Transverse colon (tissue), 4 donors: ENCODE results near the gene TCHP. TPM values are rescaled to one million over a fixed set of nuclear protein-coding genes. Genes with fewer than 3 reads are reported as not detected.
A peak's percentile ranks its signal among the peaks of the same experiment; 100 is the strongest.

Experiments
- DNase-seq: peaks from one replicate; pipeline ENCODE4 v3.0.0-alpha.2; 2019
- H3K27ac ChIP-seq, 4 donors: fragments of 200-600 bp; sonication (generic); 2 replicates each; pipeline ENCODE4 v1.5.1; 2016 to 2018; ENCODE audit warnings: inconsistent platforms in 4 of 4
- H3K27me3 ChIP-seq: fragments of 200-600 bp; sonication (generic); 2 replicates; pipeline ENCODE4 v1.5.1; 2017; ENCODE audit warnings: inconsistent platforms
- H3K36me3 ChIP-seq, 4 donors: fragments of 200-600 bp; sonication (generic); 2 replicates each; pipeline ENCODE4 v1.5.1; 2017 to 2019; ENCODE audit warnings: inconsistent platforms in 4 of 4
- H3K4me1 ChIP-seq, 4 donors: fragments of 200-600 bp; sonication (generic); 2 replicates each; pipeline ENCODE4 v1.5.1; 2017 to 2020; ENCODE audit warnings: inconsistent platforms in 4 of 4
- H3K4me3 ChIP-seq, 4 donors: fragments of 200-600 bp; sonication (generic); 1 replicate in 1 of 4; 2 replicates in 3 of 4; pipeline versions ENCODE4 v1.5.1 to v1.6.1; 2017 to 2019; ENCODE audit warnings: inconsistent platforms in 4 of 4
- H3K9me3 ChIP-seq, 2 donors: fragments of 200-600 bp; sonication (generic); 2 replicates each; pipeline ENCODE4 v1.5.1; 2017 to 2019; ENCODE audit warnings: inconsistent platforms in 2 of 2
- EP300 ChIP-seq: sonication (generic); formaldehyde crosslinking; IDR thresholded peaks from one replicate; pipeline ENCODE4 v1.6.1; 2017; ENCODE audit warnings: antibody characterized with exemption, low read depth
- POLR2A ChIP-seq: fragments of 450-650 bp; IDR thresholded peaks from one replicate; pipeline ENCODE4 v1.6.1; 2016; ENCODE audit warnings: antibody characterized with exemption, mild to moderate bottlenecking, moderate library complexity
- POLR2AphosphoS5 ChIP-seq, 3 donors: sonication (generic); formaldehyde crosslinking; IDR thresholded peaks; one replicate each; pipeline ENCODE4 v1.6.1; 2016; ENCODE audit warnings: antibody characterized with exemption in 3 of 3
- WGBS, 2 donors: methylation state at CpG; one replicate each; pipeline ENCODE4 v1.1.5; 2018; ENCODE audit warnings: low coverage in 1 of 2; 5-methylcytosine and 5-hydroxymethylcytosine counted together
- in situ Hi-C, 4 donors: fragments of 200-750 bp; cut with MboI; loops; one replicate each; pipeline versions ENCODE4 v1.15.0 to v1.15.1; 2017; ENCODE audit warnings: low sequenced_read_pairs in 3 of 4, low pct_ligation_motif_present in 1 of 4, low pct_unique_long_range_greater_than_20kb in 1 of 4
- intact Hi-C: fragments of 100-400 bp; cut with DNase I; formaldehyde crosslinking; loops from one replicate; pipeline ENCODE4 v1.15.1; 2023; ENCODE audit warnings: low total_unique reads
- total RNA-seq, 4 donors: library from RNA; depleted of rRNA; stranded (reverse); fragments of >200 nt; gene quantifications; one replicate each; pipeline ENCODE4 v1.1.0, GENCODE V29; 2016
- TF ChIP-seq, protein P1 (sequence below), 5 experiments: fragments of 200-600 bp in 3 of 5; fragments of 450-650 bp in 2 of 5; sonication (generic) in 3 of 5; IDR thresholded peaks; 1 replicate in 2 of 5; 2 replicates in 3 of 5; pipeline ENCODE4 v1.5.1; 2016 to 2017; ENCODE audit warnings: antibody characterized with exemption in 5 of 5, inconsistent platforms in 3 of 5, mild to moderate bottlenecking in 2 of 5, moderate library complexity in 1 of 5

The TCHP gene
- total RNA-seq, 4 donors from 2014 or later: 27.5 to 54.7 (median 30.7) TPM

DNA sequence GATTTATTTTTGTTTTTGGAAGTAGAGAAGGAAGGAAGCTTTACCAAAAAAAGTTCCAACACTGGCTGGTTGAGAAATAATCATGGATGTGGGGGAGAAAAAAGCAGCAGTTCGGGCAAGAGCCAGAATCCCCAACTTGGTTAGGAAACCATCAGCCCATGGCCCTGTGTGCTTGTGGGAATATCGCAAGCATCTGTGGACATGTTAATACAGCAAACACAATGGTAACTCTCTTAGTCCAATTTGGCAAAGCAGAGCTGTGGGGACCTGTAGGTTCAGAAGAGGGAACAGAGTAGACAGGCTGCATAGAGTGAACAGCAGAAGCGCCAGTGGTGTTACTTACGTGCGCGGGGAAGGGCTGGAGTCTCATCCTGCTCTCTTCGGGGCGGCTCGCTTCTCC is 46.8 kb downstream of the TCHP start:
- Histone ChIP-seq H3K9me3 (no peaks in the 10 kb centered on the region), H3K27ac (peak overlapping the region; percentile 28 to 67 (median 44)), H3K4me3 (no peak overlapping the region), H3K4me1 (peaks cover 14 to 53% (median 25%) of the 10 kb centered on the region in 4 donors), H3K27me3 (no peaks in the 10 kb centered on the region), H3K36me3 (peaks cover 0 to 12% (median 5%) of the 10 kb centered on the region in 4 donors)
- TF ChIP-seq, protein P1, sequence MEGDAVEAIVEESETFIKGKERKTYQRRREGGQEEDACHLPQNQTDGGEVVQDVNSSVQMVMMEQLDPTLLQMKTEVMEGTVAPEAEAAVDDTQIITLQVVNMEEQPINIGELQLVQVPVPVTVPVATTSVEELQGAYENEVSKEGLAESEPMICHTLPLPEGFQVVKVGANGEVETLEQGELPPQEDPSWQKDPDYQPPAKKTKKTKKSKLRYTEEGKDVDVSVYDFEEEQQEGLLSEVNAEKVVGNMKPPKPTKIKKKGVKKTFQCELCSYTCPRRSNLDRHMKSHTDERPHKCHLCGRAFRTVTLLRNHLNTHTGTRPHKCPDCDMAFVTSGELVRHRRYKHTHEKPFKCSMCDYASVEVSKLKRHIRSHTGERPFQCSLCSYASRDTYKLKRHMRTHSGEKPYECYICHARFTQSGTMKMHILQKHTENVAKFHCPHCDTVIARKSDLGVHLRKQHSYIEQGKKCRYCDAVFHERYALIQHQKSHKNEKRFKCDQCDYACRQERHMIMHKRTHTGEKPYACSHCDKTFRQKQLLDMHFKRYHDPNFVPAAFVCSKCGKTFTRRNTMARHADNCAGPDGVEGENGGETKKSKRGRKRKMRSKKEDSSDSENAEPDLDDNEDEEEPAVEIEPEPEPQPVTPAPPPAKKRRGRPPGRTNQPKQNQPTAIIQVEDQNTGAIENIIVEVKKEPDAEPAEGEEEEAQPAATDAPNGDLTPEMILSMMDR (IDR thresholded peaks at IDR 0.05): no peak
- TF ChIP-seq EP300 (no peak), POLR2AphosphoS5 (IDR thresholded peaks at IDR 0.05) (no peak), POLR2A (no peak)
- intact Hi-C loops (no loop called here), in situ Hi-C loops (no loop called here)
- no peak for DNase-seq
- WGBS, 2 donors: 96 to 100% methylated on average over 1 to 9 of the region's 9 CpGs

DNA sequence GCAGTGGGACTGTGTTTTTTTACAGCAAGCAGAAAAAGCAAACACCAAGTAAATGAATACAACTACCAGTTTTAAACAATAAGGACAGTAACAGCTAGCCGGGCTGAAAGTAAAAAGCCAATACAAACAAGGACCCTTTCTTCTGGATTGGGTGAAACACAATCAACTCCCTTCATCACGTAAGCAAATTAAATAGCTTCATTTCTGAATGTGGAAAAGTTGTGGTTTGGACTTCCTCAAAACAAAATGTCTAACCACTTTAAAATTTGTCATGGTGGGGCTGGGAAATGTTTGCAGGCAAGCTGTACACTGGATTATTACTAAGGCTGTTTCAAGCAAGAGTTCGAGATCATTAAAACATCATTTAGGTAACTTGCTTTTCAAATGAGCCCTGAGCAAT is 47.4 kb downstream of the TCHP start:
- Histone ChIP-seq H3K4me1 (peaks cover 14 to 53% (median 25%) of the 10 kb centered on the region in 4 donors), H3K27ac (peak overlapping the region; percentile 38 to 67 (median 53)), H3K27me3 (no peaks in the 10 kb centered on the region), H3K9me3 (no peaks in the 10 kb centered on the region), H3K36me3 (peaks cover 0 to 18% (median 9%) of the 10 kb centered on the region in 4 donors), H3K4me3 (no peak overlapping the region)
- DNase-seq: no peak
- 41 to 56% methylated on average over 2 to 3 of the region's 3 CpGs for WGBS, 2 donors
- intact Hi-C loops: no loop called here
- TF ChIP-seq, protein P1 (IDR thresholded peaks at IDR 0.05): no peak
- TF ChIP-seq POLR2A (no peak), POLR2AphosphoS5 (IDR thresholded peaks at IDR 0.05) (no peak)
- in situ Hi-C loops: no loop called here

DNA sequence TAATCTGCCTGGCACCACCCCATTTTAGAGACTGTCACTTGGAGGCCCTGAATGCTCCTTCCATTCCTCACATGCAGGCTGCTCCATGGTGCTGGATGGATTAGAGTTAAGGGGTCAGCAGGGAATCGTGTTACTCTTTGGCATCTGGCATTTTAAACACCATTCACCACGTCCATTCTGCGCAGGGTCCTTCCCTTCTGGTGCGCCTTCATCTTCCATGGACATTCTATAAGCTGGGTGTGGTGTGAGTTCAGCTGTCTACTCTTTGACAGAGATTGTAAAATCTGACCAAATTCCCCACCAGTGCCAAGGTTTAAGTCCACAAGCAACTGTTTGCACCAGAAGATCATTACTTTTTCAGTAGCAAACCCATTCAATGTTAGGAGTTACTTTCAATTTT is 48.3 kb downstream of the TCHP start:
- DNase-seq: no peak
- Histone ChIP-seq H3K9me3 (no peaks in the 10 kb centered on the region), H3K27ac (peak overlapping the region; percentile 51 to 67 (median 59)), H3K36me3 (peaks cover 0 to 26% (median 9%) of the 10 kb centered on the region in 4 donors), H3K4me1 (peaks cover 14 to 53% (median 25%) of the 10 kb centered on the region in 4 donors), H3K4me3 (no peak overlapping the region), H3K27me3 (no peaks in the 10 kb centered on the region)
- 49 to 53% methylated on average over 3 to 4 of the region's 4 CpGs for WGBS, 2 donors
- intact Hi-C loops: no loop called here
- in situ Hi-C loops: no loop called here
- no peak for TF ChIP-seq EP300
- TF ChIP-seq POLR2AphosphoS5 (IDR thresholded peaks at IDR 0.05): no peak

DNA sequence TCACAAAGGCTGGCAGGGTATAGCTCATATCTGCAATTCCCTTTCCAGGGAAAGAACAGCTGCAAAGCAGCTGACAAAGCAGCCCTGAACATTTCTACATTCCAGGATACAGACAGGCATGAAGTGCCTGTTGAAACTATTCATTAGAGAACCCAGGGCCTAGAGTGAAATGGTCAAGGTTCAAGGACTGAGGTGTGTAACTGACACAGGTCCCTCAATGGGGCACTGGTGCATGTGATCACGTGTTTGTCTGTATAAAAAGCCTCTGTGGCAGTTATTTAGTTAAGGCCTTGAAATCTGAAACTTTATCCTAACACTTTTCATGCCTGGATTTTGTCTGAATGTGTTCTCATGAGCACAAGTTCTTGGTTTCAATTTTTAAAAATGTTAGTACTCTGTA is 49.0 kb downstream of the TCHP start:
- Histone ChIP-seq H3K9me3 (no peaks in the 10 kb centered on the region), H3K27ac (peak overlapping the region; percentile 51 to 67 (median 59)), H3K4me3 (no peak overlapping the region), H3K4me1 (peaks cover 14 to 53% (median 25%) of the 10 kb centered on the region in 4 donors), H3K27me3 (no peaks in the 10 kb centered on the region), H3K36me3 (peaks cover 0 to 26% (median 9%) of the 10 kb centered on the region in 4 donors)
- DNase-seq: no peak
- in situ Hi-C loops (no loop called here), intact Hi-C loops (no loop called here)
- WGBS, 2 donors: 27 to 31% methylated on average over 1 of the region's 1 CpG
- TF ChIP-seq EP300: no peak
- TF ChIP-seq POLR2AphosphoS5 (IDR thresholded peaks at IDR 0.05): peak in 2 of 3 donors; percentile 4 to 29

DNA sequence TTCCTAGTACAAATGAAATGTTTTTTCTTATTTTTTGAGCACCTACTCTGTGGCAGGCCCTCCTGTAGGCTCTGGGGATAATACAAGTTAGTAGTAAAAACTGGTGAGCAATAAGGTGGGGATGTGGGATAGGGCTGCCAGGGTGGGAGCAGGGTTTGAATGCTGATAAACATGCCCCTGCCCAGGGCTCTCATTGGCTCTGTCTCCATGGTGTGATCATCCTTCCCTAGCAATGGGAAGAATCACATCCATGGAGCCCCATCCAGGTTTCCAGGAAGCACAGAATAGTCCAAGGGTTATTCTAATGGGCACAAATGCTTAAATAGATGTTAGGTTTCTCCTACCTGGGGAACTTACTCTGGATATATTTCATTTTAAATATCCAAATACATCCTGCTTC is 50.6 kb downstream of the TCHP start:
- Histone ChIP-seq H3K36me3 (peaks cover 0 to 26% (median 9%) of the 10 kb centered on the region in 4 donors), H3K27ac (peak overlapping the region in 2 of 4 donors; percentile 11 to 36), H3K9me3 (no peaks in the 10 kb centered on the region), H3K27me3 (no peaks in the 10 kb centered on the region), H3K4me3 (no peak overlapping the region), H3K4me1 (peaks cover 14 to 46% (median 25%) of the 10 kb centered on the region in 4 donors)
- intact Hi-C loops: no loop called here
- no peak for DNase-seq
- TF ChIP-seq EP300: no peak
- TF ChIP-seq, protein P1 (IDR thresholded peaks at IDR 0.05): no peak
- no peak for TF ChIP-seq POLR2AphosphoS5 (IDR thresholded peaks at IDR 0.05)
- TF ChIP-seq POLR2A: no peak
- in situ Hi-C loops: no loop called here
